Activated B cell treated with CpG ODN at 0.5 μM for 24 hours (primary cell): ENCODE measurements around the gene TOGARAM1. TPM values are rescaled to one million over a fixed set of nuclear protein-coding genes. Genes with fewer than 3 reads are reported as not detected.

Experiments
- ATAC-seq: fragments of 200-7000 bp; cut with Tn5 transposase; one replicate; pipeline ENCODE4 v1.10.0; 2021; ENCODE audit warnings: low read depth, mild to moderate bottlenecking, moderate library complexity
- CTCF ChIA-PET: fragments of 350-600 bp; sonication (Branson Sonifier 250); formaldehyde crosslinking; loops from one replicate; lab custom pipeline; 2021; ENCODE audit warnings: antibody characterized with exemption; lab: Charles Lee
- POLR2A ChIA-PET: fragments of 350-600 bp; sonication (Branson Sonifier 250); formaldehyde crosslinking; loops from one replicate; lab custom pipeline; 2021; ENCODE audit warnings: antibody characterized with exemption; lab: Charles Lee
- DNase-seq: peaks from one replicate; pipeline ENCODE4 v3.0.0; 2022
- H3K27ac Mint-ChIP-seq: one replicate; pipeline ENCODE4 v1.8.0; 2020; ENCODE audit warnings: mixed read lengths
- H3K27me3 Mint-ChIP-seq: one replicate; pipeline ENCODE4 v1.8.0; 2021; ENCODE audit warnings: mixed read lengths
- H3K36me3 Mint-ChIP-seq: one replicate; pipeline ENCODE4 v1.8.0; 2021; ENCODE audit warnings: low read depth, mixed read lengths
- H3K4me1 Mint-ChIP-seq: one replicate; pipeline ENCODE4 v1.8.0; 2021; ENCODE audit warnings: mixed read lengths
- H3K4me3 Mint-ChIP-seq: one replicate; pipeline ENCODE4 v1.8.0; 2020; ENCODE audit warnings: mild to moderate bottlenecking, mixed read lengths
- H3K9me3 Mint-ChIP-seq: one replicate; pipeline ENCODE4 v1.8.0; 2020; ENCODE audit warnings: mixed read lengths
- intact Hi-C: fragments of 100-400 bp; cut with micrococcal nuclease; formaldehyde crosslinking; loops from one replicate; pipeline ENCODE4 v1.15.1; 2024
- total RNA-seq: library from RNA; stranded (reverse); gene quantifications from 2 replicates; pipeline ENCODE4 v1.2.3, GENCODE V29; 2022
- TF ChIP-seq, protein P1 (sequence below): fragments of 200-600 bp; IDR thresholded peaks from one replicate; pipeline ENCODE4 v1.8.0; 2022; ENCODE audit warnings: antibody characterized with exemption, mild to moderate bottlenecking

TOGARAM1 gene
- total RNA-seq, 1 donor from 2014 or later, result 16.9 TPM

DNA sequence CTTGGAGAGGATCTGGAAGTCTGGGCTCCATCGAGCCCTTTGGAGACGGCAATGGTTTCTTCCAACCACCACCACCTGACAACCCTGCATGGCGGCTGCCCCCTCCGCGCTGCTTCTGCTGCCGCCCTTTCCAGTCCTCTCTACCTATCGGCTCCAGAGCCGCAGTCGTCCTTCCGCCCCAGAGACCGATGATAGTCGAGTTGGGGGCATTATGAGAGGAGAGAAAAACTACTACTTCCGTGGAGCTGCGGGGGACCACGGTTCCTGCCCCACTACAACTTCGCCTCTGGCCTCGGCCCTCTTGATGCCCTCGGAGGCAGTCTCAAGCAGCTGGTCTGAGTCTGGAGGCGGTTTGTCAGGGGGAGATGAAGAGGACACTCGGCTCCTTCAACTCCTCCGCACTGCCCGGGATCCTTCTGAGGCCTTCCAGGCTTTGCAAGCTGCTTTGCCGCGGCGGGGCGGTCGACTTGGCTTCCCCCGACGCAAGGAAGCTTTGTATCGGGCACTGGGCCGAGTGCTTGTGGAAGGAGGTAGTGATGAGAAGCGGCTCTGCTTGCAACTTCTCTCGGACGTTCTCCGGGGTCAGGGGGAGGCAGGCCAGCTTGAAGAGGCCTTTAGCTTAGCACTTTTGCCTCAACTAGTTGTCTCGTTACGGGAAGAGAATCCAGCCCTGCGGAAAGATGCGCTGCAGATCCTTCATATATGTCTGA lies 499 bp downstream of the TOGARAM1 start:
- TF ChIP-seq, protein P1, sequence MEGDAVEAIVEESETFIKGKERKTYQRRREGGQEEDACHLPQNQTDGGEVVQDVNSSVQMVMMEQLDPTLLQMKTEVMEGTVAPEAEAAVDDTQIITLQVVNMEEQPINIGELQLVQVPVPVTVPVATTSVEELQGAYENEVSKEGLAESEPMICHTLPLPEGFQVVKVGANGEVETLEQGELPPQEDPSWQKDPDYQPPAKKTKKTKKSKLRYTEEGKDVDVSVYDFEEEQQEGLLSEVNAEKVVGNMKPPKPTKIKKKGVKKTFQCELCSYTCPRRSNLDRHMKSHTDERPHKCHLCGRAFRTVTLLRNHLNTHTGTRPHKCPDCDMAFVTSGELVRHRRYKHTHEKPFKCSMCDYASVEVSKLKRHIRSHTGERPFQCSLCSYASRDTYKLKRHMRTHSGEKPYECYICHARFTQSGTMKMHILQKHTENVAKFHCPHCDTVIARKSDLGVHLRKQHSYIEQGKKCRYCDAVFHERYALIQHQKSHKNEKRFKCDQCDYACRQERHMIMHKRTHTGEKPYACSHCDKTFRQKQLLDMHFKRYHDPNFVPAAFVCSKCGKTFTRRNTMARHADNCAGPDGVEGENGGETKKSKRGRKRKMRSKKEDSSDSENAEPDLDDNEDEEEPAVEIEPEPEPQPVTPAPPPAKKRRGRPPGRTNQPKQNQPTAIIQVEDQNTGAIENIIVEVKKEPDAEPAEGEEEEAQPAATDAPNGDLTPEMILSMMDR, result no peak
- peaks cover 19% of the 10 kb centered on the region for H3K36me3 Mint-ChIP-seq
- POLR2A ChIA-PET, result interaction anchor here (0.5 to 4.2 kb wide), 9 partner anchors 60 to 291 kb away, joined by 3 to 64 read pairs (median 8); partner anchors contain the start of genes FANCM, FKBP3, MIS18BP1 and PRPF39
- H3K4me1 Mint-ChIP-seq, result peaks cover 62% of the 10 kb centered on the region
- intact Hi-C loops, result loop anchor here (1.0 to 5.0 kb wide), 4 partner anchors 122 to 305 kb away; partner anchors contain the start of genes FKBP3, MIS18BP1 and PRPF39
- H3K27ac Mint-ChIP-seq, result no peak overlapping the region
- no peak overlapping the region for H3K4me3 Mint-ChIP-seq
- no peak for DNase-seq
- peaks cover 12% of the 10 kb centered on the region for H3K9me3 Mint-ChIP-seq
- no peaks in the 10 kb centered on the region for H3K27me3 Mint-ChIP-seq
- peak; percentile 22 for ATAC-seq
- CTCF ChIA-PET, result interaction anchor here (1.6 to 2.2 kb wide), 2 partner anchors 66 to 291 kb away, joined by 5 to 10 read pairs; partner anchors contain the start of gene MIS18BP1

DNA sequence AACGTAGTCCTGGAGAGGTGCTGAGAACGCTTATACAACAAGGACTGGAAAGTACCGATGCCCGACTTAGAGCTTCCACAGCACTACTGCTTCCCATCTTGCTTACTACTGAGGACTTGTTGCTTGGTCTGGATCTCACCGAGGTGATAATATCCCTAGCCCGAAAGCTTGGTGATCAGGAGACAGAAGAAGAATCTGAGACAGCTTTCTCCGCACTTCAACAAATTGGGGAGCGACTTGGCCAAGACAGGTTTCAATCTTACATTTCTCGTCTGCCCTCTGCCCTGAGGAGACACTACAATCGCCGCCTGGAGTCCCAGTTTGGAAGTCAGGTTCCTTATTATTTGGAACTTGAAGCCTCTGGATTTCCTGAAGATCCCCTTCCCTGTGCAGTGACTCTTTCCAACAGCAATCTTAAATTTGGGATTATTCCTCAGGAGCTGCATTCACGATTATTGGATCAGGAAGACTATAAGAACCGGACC lies 1.1 kb downstream of the TOGARAM1 start:
- ATAC-seq (no peak), DNase-seq (no peak)
- no peaks in the 10 kb centered on the region for H3K27me3 Mint-ChIP-seq
- H3K9me3 Mint-ChIP-seq, result peaks cover 12% of the 10 kb centered on the region
- ChIA-PET POLR2A (interaction anchor here (0.6 to 4.2 kb wide), 6 partner anchors 63 to 290 kb away, joined by 3 to 64 read pairs (median 18); partner anchors contain the start of genes FANCM, FKBP3, MIS18BP1 and PRPF39), CTCF (interaction anchor here (1.6 to 2.2 kb wide), 2 partner anchors 66 to 290 kb away, joined by 5 to 10 read pairs; partner anchors contain the start of gene MIS18BP1)
- intact Hi-C loops, result loop anchor here (5.0 kb wide), 1 partner anchor 304 kb away; no protein-coding TSS in a partner anchor
- peaks cover 20% of the 10 kb centered on the region for H3K36me3 Mint-ChIP-seq
- no peak overlapping the region for H3K27ac Mint-ChIP-seq
- peaks cover 61% of the 10 kb centered on the region for H3K4me1 Mint-ChIP-seq
- H3K4me3 Mint-ChIP-seq, result no peak overlapping the region
- TF ChIP-seq, protein P1, result no peak

DNA sequence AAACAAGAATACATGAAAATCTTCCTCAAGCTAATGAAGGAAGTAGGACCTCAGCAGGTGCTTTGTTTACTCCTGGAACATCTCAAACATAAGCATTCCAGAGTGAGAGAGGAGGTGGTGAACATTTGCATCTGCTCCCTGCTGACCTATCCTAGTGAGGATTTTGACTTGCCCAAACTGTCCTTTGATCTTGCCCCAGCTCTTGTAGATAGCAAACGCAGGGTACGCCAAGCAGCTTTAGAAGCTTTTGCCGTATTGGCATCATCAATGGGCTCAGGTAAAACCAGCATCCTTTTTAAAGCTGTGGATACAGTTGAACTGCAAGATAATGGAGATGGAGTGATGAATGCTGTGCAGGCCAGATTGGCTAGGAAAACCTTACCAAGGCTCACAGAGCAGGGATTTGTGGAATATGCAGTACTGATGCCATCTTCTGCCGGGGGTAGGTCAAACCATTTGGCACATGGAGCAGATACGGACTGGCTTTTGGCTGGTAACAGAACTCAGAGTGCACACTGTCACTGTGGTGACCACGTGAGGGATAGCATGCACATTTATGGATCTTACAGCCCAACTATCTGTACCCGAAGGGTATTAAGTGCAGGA lies 1.9 kb downstream of the TOGARAM1 start:
- CTCF ChIA-PET, result interaction anchor here (2.2 kb wide), 1 partner anchor 67 kb away, joined by 10 read pairs; a partner anchor contains a TSS
- peaks cover 12% of the 10 kb centered on the region for H3K9me3 Mint-ChIP-seq

DNA sequence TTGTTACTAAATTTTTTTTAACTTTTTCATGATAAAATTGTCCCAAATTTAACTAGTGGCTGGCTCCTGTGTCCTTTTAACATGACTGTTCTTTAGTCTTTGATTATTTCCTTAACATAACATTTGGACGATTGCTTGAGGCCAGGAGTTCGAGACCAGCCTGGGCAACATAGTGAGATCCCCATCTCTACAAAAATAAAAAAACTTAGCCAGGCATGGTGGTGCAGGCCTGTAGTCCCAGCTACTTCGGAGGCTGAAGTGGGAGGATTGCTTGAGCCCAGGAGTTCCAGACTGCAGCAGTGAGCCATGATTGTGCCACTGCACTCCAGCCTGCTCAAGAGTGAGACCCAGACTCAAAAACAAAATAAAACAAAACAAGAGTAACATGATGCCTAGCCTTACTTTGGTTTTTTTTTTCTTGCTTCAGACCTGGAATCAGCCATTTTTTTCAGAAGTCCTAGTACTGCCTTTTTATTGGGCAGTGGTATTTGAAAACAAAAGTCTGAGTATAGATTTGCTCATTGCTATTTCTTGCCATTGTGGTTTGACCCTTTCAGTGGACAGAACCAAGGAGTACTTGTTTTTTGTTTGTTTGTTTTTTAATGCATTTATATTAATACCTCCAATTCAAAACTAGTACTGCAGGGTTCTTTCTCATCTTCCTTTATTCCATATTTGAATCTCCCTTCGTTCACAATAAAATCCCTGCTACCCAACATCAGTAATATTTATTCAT lies 4.8 kb downstream of the TOGARAM1 start:
- Mint-ChIP-seq H3K27me3 (no peaks in the 10 kb centered on the region), H3K4me3 (peak overlapping the region; percentile 42), H3K27ac (no peak overlapping the region), H3K9me3 (peaks cover 31% of the 10 kb centered on the region), H3K4me1 (peaks cover 77% of the 10 kb centered on the region), H3K36me3 (peaks cover 49% of the 10 kb centered on the region)
- DNase-seq, result no peak
- ChIA-PET CTCF (no interaction called here), POLR2A (no interaction called here)
- TF ChIP-seq, protein P1, result no peak
- intact Hi-C loops, result no loop called here
- ATAC-seq, result no peak

More for the DNA sequence above, 1.9 kb downstream of the TOGARAM1 start:
- ATAC-seq (no peak), DNase-seq (no peak)
- H3K27me3 Mint-ChIP-seq, result no peaks in the 10 kb centered on the region
- H3K36me3 Mint-ChIP-seq, result peaks cover 26% of the 10 kb centered on the region
- peaks cover 66% of the 10 kb centered on the region for H3K4me1 Mint-ChIP-seq
- POLR2A ChIA-PET, result interaction anchor here (2.7 to 4.2 kb wide), 3 partner anchors 67 to 289 kb away, joined by 12 to 64 read pairs (median 23); partner anchors contain the start of genes MIS18BP1 and PRPF39
- TF ChIP-seq, protein P1, result no peak
- no peak overlapping the region for H3K4me3 Mint-ChIP-seq
- H3K27ac Mint-ChIP-seq, result no peak overlapping the region
- intact Hi-C loops, result loop anchor here (5.0 kb wide), 1 partner anchor 303 kb away; no protein-coding TSS in a partner anchor
